K562 (cell line): ENCODE measurements around the gene LIMS2. TPM values are rescaled to one million over a fixed set of nuclear protein-coding genes. Genes with fewer than 3 reads are reported as not detected.

ENCODE experiments used
- ATAC-seq: fragments of 200-7000 bp; cut with Tn5 transposase; 3 replicates; pipeline ENCODE4 v1.9.1; 2020; ENCODE audit warnings: moderate library complexity
- BruUV-seq: library from RNA; stranded (reverse); fragments of 400-500 nt; replicated peaks from 2 replicates; lab custom pipeline; 2021; lab: Mats Ljungman, UMichigan
- CTCF ChIA-PET: fragments of 300-600 bp; formaldehyde crosslinking; extraction: SDS; loops from one replicate; lab custom pipeline; 2021; ENCODE audit warnings: low intra/inter-chr PET ratio; lab: Yijun Ruan, JAX
- POLR2A ChIA-PET: fragments of 300-600, 350-650 bp; sonication (Branson Sonifier 250); formaldehyde crosslinking; extraction: SDS; loops from one replicate; lab custom pipeline; 2021; ENCODE audit warnings: antibody characterized with exemption, inconsistent platforms; lab: Yijun Ruan, JAX
- DNase-seq, 4 experiments: peaks; one replicate each; pipeline versions ENCODE4 v3.0.0 to v3.0.0-alpha.2; 2011 to 2018; ENCODE audit warnings: low spot score in 3 of 4, mixed read lengths in 3 of 4; ENCODE audit errors: extremely low read depth in 1 of 4
- FAIRE-seq: peaks from 2 replicates; lab custom pipeline; 2011; peaks lifted over from hg19 to GRCh38; lab: Jason Lieb, UNC
- H2AFZ ChIP-seq: 2 replicates; pipeline ENCODE4 v1.6.0; 2011; ENCODE audit warnings: low read depth, low read length, control low read depth, inconsistent platforms
- H3K27ac ChIP-seq: fragments of 200-600 bp; 3 replicates; pipeline ENCODE4 v1.8.0; 2011; ENCODE audit warnings: low read depth, mild to moderate bottlenecking, control low read depth, inconsistent platforms, low read length, moderate library complexity, mixed read lengths; ENCODE audit errors: extremely low read depth
- H3K27me3 ChIP-seq, 2 experiments: fragments of 300-600 bp in 1 of 2; 2 replicates in 1 of 2; 3 replicates in 1 of 2; pipeline versions ENCODE4 v1.6.0 to v1.8.0; 2011; ENCODE audit warnings: inconsistent platforms in 2 of 2, low read length in 2 of 2, mild to moderate bottlenecking in 1 of 2, mixed read lengths in 1 of 2, moderate library complexity in 1 of 2; ENCODE audit not compliant: control insufficient read depth in 2 of 2, insufficient read depth in 2 of 2
- H3K36me3 ChIP-seq: fragments of 300-600 bp; 3 replicates; pipeline ENCODE4 v1.8.0; 2011; ENCODE audit warnings: mild to moderate bottlenecking, low read length, inconsistent platforms; ENCODE audit not compliant: control insufficient read depth, insufficient read depth
- H3K4me1 ChIP-seq, 2 experiments: fragments of 200-600 bp in 1 of 2; replicated peaks in 1 of 2; 2 replicates in 1 of 2; 3 replicates in 1 of 2; pipeline versions ENCODE4 v1.5.1 to v1.8.0; 2011; ENCODE audit warnings: inconsistent platforms in 2 of 2, low read length in 2 of 2, mild to moderate bottlenecking in 1 of 2, mixed read lengths in 1 of 2, moderate library complexity in 1 of 2; ENCODE audit not compliant: control insufficient read depth in 2 of 2, insufficient read depth in 2 of 2
- H3K4me2 ChIP-seq: 2 replicates; pipeline ENCODE4 v1.6.1; 2011; ENCODE audit warnings: low read length, control low read depth, inconsistent platforms, mixed read lengths; ENCODE audit not compliant: insufficient read depth
- H3K4me3 ChIP-seq: fragments of 200-600 bp; sonication (generic), shearing (Covaris generic); 2 replicates; pipeline ENCODE4 v1.5.1; 2016; ENCODE audit warnings: control low read depth, inconsistent platforms
- H3K79me2 ChIP-seq: fragments of 200-600 bp; 3 replicates; pipeline ENCODE4 v1.8.0; 2011; ENCODE audit warnings: low read length, inconsistent platforms; ENCODE audit not compliant: control insufficient read depth, insufficient read depth
- H3K9ac ChIP-seq, 2 experiments: 2 replicates each; pipeline versions ENCODE4 v1.6.0 to v1.6.1; 2011; ENCODE audit warnings: low read depth in 2 of 2, low read length in 2 of 2, control low read depth in 1 of 2, inconsistent platforms in 1 of 2, mild to moderate bottlenecking in 1 of 2, mixed read lengths in 1 of 2; ENCODE audit not compliant: insufficient read depth in 1 of 2
- H3K9me1 ChIP-seq: one replicate; pipeline ENCODE4 v1.6.0; 2011; ENCODE audit warnings: inconsistent platforms, mild to moderate bottlenecking, low read length, moderate library complexity; ENCODE audit not compliant: control insufficient read depth, insufficient read depth
- H3K9me3 ChIP-seq: replicated peaks from 2 replicates; pipeline ENCODE4 v1.5.1; 2011; ENCODE audit warnings: low read depth, low read length, inconsistent platforms; ENCODE audit not compliant: control insufficient read depth, insufficient read depth
- H4K20me1 ChIP-seq: replicated peaks from 2 replicates; pipeline ENCODE4 v1.6.1; 2011; ENCODE audit warnings: low read length, inconsistent platforms, mixed read lengths; ENCODE audit not compliant: control insufficient read depth, insufficient read depth
- ARHGAP35 ChIP-seq: fragments of 450-650 bp; IDR thresholded peaks from 2 replicates; pipeline ENCODE4 v1.6.1; 2018; ENCODE audit not compliant: partially characterized antibody
- DMBX1 ChIP-seq: fragments of 250-450 bp; sonication (Bioruptor Pico); IDR thresholded peaks from 2 replicates; pipeline ENCODE4 v1.8.0; 2022; ENCODE audit warnings: inconsistent platforms, mild to moderate bottlenecking, moderate library complexity, borderline replicate concordance
- DNMT1 ChIP-seq: fragments of 450-650 bp; IDR thresholded peaks from 2 replicates; pipeline ENCODE4 v1.6.1; 2016; ENCODE audit warnings: antibody characterized with exemption, mild to moderate bottlenecking
- ELF4 ChIP-seq: fragments of 450-650 bp; formaldehyde crosslinking; IDR thresholded peaks from 2 replicates; pipeline ENCODE4 v1.4.0; 2022; ENCODE audit warnings: missing genetic modification characterization
- PML ChIP-seq: IDR thresholded peaks from 2 replicates; pipeline ENCODE4 v1.6.1; 2012; ENCODE audit warnings: low read length, inconsistent platforms
- PTRF ChIP-seq: fragments of 450-650 bp; IDR thresholded peaks from 2 replicates; pipeline ENCODE4 v1.6.1; 2016; ENCODE audit warnings: mild to moderate bottlenecking, missing genetic modification characterization, missing compliant biosample characterization
- PTTG1 ChIP-seq: fragments of 450-650 bp; IDR thresholded peaks from 2 replicates; pipeline ENCODE4 v1.6.1; 2016; ENCODE audit warnings: low read depth, mild to moderate bottlenecking, missing genetic modification characterization, missing compliant biosample characterization
- SMAD2 ChIP-seq: fragments of 150-350 bp; IDR thresholded peaks from 2 replicates; pipeline ENCODE4 v1.6.1; 2014; ENCODE audit warnings: low read depth, mild to moderate bottlenecking, low read length
- SMAD4 ChIP-seq: fragments of 250-450 bp; sonication (Bioruptor Pico); conservative IDR thresholded peaks from 2 replicates; pipeline ENCODE4 v1.8.0; 2021; ENCODE audit warnings: inconsistent platforms, mild to moderate bottlenecking, moderate library complexity
- STAT5B ChIP-seq: fragments of 250-450 bp; sonication (Bioruptor Pico); IDR thresholded peaks from 2 replicates; pipeline ENCODE4 v1.8.0; 2021; ENCODE audit warnings: mild to moderate bottlenecking, inconsistent platforms
- XRCC3 ChIP-seq: fragments of 450-650 bp; IDR thresholded peaks from 2 replicates; pipeline ENCODE4 v1.6.1; 2017; ENCODE audit warnings: mild to moderate bottlenecking, moderate library complexity
- ZNF174 ChIP-seq: fragments of 250-450 bp; sonication (Bioruptor Pico); IDR thresholded peaks from 2 replicates; pipeline ENCODE4 v1.4.0; 2020; ENCODE audit warnings: mild to moderate bottlenecking
- ZNF232 ChIP-seq: sonication (generic); formaldehyde crosslinking; IDR thresholded peaks from 2 replicates; pipeline ENCODE4 v1.8.0; 2022; ENCODE audit warnings: mild to moderate bottlenecking, missing genetic modification reagents
- ZNF764 ChIP-seq: fragments of 250-450 bp; sonication (Bioruptor Pico); IDR thresholded peaks from 2 replicates; pipeline ENCODE4 v1.4.0; 2020; ENCODE audit warnings: low read depth, mild to moderate bottlenecking, moderate library complexity
- WGBS: fragments of 100-300 bp; shearing (Covaris generic); methylation state at CpG from one replicate; pipeline ENCODE4 v1.1.6; 2016; ENCODE audit warnings: low coverage, mixed read lengths; ENCODE audit not compliant: insufficient coverage; ENCODE audit errors: missing lambda C conversion rate; 5-methylcytosine and 5-hydroxymethylcytosine counted together
- in situ Hi-C: fragments of 300-500 bp; cut with MboI; formaldehyde crosslinking; loops from 4 replicates; pipeline ENCODE4 v1.15.0; 2018; ENCODE audit warnings: inconsistent platforms, mixed read lengths
- intact Hi-C: fragments of 100-400 bp; cut with micrococcal nuclease; formaldehyde crosslinking; loops from 2 replicates; pipeline ENCODE4 v1.14.2; 2022
- polyA plus RNA-seq, 8 experiments: library from polyadenylated mRNA; depleted of rRNA in 4 of 8; stranded (reverse) in 5 of 8; unstranded in 3 of 8; fragments of >200 nt; fragmentation: Nextera tagmentation in 2 of 8; fragmentation: Illumina TruSeq in 1 of 8; extraction: Ambion mirVana in 2 of 8; extraction: Trizol in 1 of 8; gene quantifications; 2 replicates each; pipeline versions ENCODE4 v1.2.1 to v1.2.3, GENCODE V29; 2011 to 2014; ENCODE audit warnings: inconsistent platforms in 1 of 8, missing spikeins in 1 of 8
- total RNA-seq, 7 experiments: library from RNA; depleted of rRNA in 6 of 7; stranded (reverse); fragments of >200 nt in 6 of 7; fragmentation: Illumina TruSeq in 2 of 7; extraction: Trizol in 2 of 7; gene quantifications; 2 replicates each; pipeline versions ENCODE4 v1.2.1 to v1.2.3, GENCODE V29; 2011 to 2021; ENCODE audit warnings: low replicate concordance in 1 of 7
- TF ChIP-seq, protein P1 (sequence below): sonication (generic); formaldehyde crosslinking; IDR thresholded peaks from 2 replicates; pipeline ENCODE4 v1.8.1; 2023; ENCODE audit warnings: mild to moderate bottlenecking, missing genetic modification reagents
- TF ChIP-seq, protein P2 (sequence below): fragments of 450-650 bp; formaldehyde crosslinking; IDR thresholded peaks from 2 replicates; pipeline ENCODE4 v1.4.0; 2020; ENCODE audit warnings: mild to moderate bottlenecking, moderate library complexity
- TF ChIP-seq, protein P3 (sequence below): fragments of 150-350 bp; conservative IDR thresholded peaks from 2 replicates; pipeline ENCODE4 v1.6.1; 2014; ENCODE audit warnings: low read length

LIMS2 gene
- total and polyA plus RNA-seq, 9 of the 15 experiments (the other 6 are each of a cell fraction or from before 2014, with no cell fraction given), result 0.04 to 0.22 TPM; not detected in 7

DNA sequence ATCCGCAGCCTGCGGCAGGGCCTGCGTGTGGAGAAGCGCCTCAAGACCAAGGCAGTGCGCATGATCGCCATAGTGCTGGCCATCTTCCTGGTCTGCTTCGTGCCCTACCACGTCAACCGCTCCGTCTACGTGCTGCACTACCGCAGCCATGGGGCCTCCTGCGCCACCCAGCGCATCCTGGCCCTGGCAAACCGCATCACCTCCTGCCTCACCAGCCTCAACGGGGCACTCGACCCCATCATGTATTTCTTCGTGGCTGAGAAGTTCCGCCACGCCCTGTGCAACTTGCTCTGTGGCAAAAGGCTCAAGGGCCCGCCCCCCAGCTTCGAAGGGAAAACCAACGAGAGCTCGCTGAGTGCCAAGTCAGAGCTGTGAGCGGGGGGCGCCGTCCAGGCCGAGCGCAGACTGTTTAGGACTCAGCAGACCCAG is 23.9 kb downstream of the LIMS2 start:
- intact Hi-C loops, result no loop called here
- ChIA-PET CTCF (no interaction called here), POLR2A (no interaction called here)
- in situ Hi-C loops, result no loop called here
- Histone ChIP-seq H3K27ac (no peak overlapping the region), H2AFZ (no peak overlapping the region), H3K9ac (no peak overlapping the region), H3K9me3 (no peaks in the 10 kb centered on the region), H4K20me1 (peaks cover 13% of the 10 kb centered on the region; the same call in 1 of the 2 replicates), H3K36me3 (no peaks in the 10 kb centered on the region), H3K4me3 (no peak overlapping the region), H3K9me1 (no peaks in the 10 kb centered on the region), H3K79me2 (no peaks in the 10 kb centered on the region), H3K27me3 (peaks cover 48 to 83% of the 10 kb centered on the region in 2 experiments), H3K4me2 (no peak overlapping the region), H3K4me1 (peaks cover 0 to 36% of the 10 kb centered on the region in 2 experiments; a peak in 2 of 5 replicates)
- WGBS, result 20% methylated on average over 28 of the region's 29 CpGs
- no TSS peak for BruUV-seq
- TF ChIP-seq SMAD2 (no peak), ARHGAP35 (no peak), PTTG1 (no peak), STAT5B (CRISPR knock-in tag) (no peak), PML (no peak), DMBX1 (CRISPR knock-in tag) (no peak), ZNF764 (no peak), SMAD4 (CRISPR knock-in tag) (no peak), DNMT1 (no peak), ELF4 (CRISPR knock-in tag) (no peak), ZNF174 (CRISPR knock-in tag) (no peak), XRCC3 (no peak), ZNF232 (no peak), PTRF (tag) (no peak)
- TF ChIP-seq, protein P1, sequence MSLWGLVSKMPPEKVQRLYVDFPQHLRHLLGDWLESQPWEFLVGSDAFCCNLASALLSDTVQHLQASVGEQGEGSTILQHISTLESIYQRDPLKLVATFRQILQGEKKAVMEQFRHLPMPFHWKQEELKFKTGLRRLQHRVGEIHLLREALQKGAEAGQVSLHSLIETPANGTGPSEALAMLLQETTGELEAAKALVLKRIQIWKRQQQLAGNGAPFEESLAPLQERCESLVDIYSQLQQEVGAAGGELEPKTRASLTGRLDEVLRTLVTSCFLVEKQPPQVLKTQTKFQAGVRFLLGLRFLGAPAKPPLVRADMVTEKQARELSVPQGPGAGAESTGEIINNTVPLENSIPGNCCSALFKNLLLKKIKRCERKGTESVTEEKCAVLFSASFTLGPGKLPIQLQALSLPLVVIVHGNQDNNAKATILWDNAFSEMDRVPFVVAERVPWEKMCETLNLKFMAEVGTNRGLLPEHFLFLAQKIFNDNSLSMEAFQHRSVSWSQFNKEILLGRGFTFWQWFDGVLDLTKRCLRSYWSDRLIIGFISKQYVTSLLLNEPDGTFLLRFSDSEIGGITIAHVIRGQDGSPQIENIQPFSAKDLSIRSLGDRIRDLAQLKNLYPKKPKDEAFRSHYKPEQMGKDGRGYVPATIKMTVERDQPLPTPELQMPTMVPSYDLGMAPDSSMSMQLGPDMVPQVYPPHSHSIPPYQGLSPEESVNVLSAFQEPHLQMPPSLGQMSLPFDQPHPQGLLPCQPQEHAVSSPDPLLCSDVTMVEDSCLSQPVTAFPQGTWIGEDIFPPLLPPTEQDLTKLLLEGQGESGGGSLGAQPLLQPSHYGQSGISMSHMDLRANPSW (CRISPR knock-in tag), result no peak
- TF ChIP-seq, protein P2, sequence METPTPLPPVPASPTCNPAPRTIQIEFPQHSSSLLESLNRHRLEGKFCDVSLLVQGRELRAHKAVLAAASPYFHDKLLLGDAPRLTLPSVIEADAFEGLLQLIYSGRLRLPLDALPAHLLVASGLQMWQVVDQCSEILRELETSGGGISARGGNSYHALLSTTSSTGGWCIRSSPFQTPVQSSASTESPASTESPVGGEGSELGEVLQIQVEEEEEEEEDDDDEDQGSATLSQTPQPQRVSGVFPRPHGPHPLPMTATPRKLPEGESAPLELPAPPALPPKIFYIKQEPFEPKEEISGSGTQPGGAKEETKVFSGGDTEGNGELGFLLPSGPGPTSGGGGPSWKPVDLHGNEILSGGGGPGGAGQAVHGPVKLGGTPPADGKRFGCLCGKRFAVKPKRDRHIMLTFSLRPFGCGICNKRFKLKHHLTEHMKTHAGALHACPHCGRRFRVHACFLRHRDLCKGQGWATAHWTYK (CRISPR knock-in tag), result no peak
- TF ChIP-seq, protein P3, sequence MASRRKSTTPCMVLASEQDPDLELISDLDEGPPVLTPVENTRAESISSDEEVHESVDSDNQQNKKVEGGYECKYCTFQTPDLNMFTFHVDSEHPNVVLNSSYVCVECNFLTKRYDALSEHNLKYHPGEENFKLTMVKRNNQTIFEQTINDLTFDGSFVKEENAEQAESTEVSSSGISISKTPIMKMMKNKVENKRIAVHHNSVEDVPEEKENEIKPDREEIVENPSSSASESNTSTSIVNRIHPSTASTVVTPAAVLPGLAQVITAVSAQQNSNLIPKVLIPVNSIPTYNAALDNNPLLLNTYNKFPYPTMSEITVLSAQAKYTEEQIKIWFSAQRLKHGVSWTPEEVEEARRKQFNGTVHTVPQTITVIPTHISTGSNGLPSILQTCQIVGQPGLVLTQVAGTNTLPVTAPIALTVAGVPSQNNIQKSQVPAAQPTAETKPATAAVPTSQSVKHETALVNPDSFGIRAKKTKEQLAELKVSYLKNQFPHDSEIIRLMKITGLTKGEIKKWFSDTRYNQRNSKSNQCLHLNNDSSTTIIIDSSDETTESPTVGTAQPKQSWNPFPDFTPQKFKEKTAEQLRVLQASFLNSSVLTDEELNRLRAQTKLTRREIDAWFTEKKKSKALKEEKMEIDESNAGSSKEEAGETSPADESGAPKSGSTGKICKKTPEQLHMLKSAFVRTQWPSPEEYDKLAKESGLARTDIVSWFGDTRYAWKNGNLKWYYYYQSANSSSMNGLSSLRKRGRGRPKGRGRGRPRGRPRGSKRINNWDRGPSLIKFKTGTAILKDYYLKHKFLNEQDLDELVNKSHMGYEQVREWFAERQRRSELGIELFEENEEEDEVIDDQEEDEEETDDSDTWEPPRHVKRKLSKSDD, result no peak
- ATAC-seq (no peak), DNase-seq (no peak), FAIRE-seq (no peak)
